GM10248 (cell line): ENCODE measurements around the gene OR52K1.
"Not testable (repeated sequence)": the region's sequence is repeated elsewhere in the genome, so short reads cannot be mapped to it uniquely, and the experiment has no call there.

Experiments used
- CTCF ChIA-PET: fragments of 300-600 bp; sonication (Branson Sonifier 250); formaldehyde crosslinking; extraction: SDS; loops from one replicate; lab custom pipeline; 2021; ENCODE audit warnings: antibody characterized with exemption; lab: Yijun Ruan, JAX
- POLR2A ChIA-PET: fragments of 350-650 bp; sonication (Branson Sonifier 250); formaldehyde crosslinking; extraction: SDS; loops from one replicate; lab custom pipeline; 2020; ENCODE audit warnings: antibody characterized with exemption; lab: Yijun Ruan, JAX
- DNase-seq: peaks from one replicate; pipeline ENCODE4 v3.0.0; 2012; ENCODE audit errors: extremely low spot score
- TF ChIP-seq, protein P1 (sequence below): IDR thresholded peaks from 2 replicates; pipeline ENCODE4 v1.5.1; 2012; ENCODE audit warnings: mild to moderate bottlenecking, low read depth; ENCODE audit errors: extremely low read depth, missing control alignments, control extremely low read depth

The OR52K1 gene

DNA sequence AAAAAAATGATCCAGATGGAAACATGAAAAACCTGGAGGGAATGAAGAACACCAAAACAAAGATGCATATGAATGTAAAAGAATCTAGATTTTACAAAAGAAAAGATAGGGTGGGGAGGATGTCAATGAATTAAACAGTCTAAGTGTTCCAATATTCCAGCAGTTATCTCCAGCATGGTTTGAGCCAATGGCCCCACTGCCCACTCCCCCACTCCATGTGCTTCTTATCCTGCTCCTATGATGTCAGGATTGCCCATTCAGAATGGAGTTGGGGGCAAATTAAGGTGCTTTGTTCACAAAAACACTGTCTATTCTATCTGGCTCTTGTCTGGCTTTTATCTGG, 1.2 kb upstream of the OR52K1 start:
- TF ChIP-seq, protein P1, sequence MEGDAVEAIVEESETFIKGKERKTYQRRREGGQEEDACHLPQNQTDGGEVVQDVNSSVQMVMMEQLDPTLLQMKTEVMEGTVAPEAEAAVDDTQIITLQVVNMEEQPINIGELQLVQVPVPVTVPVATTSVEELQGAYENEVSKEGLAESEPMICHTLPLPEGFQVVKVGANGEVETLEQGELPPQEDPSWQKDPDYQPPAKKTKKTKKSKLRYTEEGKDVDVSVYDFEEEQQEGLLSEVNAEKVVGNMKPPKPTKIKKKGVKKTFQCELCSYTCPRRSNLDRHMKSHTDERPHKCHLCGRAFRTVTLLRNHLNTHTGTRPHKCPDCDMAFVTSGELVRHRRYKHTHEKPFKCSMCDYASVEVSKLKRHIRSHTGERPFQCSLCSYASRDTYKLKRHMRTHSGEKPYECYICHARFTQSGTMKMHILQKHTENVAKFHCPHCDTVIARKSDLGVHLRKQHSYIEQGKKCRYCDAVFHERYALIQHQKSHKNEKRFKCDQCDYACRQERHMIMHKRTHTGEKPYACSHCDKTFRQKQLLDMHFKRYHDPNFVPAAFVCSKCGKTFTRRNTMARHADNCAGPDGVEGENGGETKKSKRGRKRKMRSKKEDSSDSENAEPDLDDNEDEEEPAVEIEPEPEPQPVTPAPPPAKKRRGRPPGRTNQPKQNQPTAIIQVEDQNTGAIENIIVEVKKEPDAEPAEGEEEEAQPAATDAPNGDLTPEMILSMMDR: no peak
- DNase-seq: no peak
- POLR2A ChIA-PET: no interaction called here
- CTCF ChIA-PET: no interaction called here

DNA sequence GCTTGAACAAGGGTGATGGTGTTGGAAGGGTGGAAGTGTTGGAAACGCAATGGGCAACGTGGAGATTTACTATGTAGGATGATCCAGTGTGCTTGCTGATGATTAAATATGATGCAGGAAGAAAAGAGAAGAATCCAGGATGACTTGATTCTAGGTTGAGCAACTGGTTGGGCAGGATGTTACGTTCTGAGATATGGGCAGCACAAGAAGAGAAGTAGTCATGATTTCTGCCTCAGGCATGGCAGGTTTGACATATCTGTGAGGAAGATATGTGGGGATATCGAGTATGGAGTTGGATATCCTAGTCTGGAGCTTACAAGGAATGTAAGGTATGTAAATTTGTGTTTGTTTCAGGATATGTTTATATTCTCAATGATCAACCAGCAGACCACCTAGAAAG, 1.9 kb downstream of the OR52K1 start:
- TF ChIP-seq, protein P1: no peak
- no peak for DNase-seq
- CTCF ChIA-PET: interaction anchor here (1.1 kb wide), 1 partner anchor 297 kb away, joined by 3 read pairs; no protein-coding TSS in a partner anchor
- POLR2A ChIA-PET: no interaction called here

DNA sequence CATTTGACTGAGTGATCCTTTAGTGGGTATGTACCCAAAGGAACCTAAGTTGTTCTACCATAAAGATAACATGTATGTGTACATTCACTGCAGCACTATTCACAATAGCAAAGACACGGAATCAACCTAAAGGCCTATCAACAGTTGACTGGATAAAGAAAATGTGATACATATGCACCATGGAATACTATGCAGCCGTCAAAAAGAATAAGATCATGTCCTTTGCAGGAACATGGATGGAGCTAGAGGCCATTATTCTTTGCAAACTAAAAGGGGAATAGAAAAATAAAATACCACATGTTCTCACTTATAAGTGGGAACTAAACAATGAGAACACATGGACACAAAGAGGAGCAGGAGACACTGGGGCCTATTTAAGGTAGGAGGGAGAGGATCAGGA, 9.0 kb downstream of the OR52K1 start:
- DNase-seq, POLR2A ChIA-PET: not testable (repeated sequence)
- CTCF ChIA-PET: interaction anchor here (1.4 to 7.3 kb wide), 3 partner anchors 16 to 313 kb away, joined by 3 to 164 read pairs (median 3); no protein-coding TSS in a partner anchor

DNA sequence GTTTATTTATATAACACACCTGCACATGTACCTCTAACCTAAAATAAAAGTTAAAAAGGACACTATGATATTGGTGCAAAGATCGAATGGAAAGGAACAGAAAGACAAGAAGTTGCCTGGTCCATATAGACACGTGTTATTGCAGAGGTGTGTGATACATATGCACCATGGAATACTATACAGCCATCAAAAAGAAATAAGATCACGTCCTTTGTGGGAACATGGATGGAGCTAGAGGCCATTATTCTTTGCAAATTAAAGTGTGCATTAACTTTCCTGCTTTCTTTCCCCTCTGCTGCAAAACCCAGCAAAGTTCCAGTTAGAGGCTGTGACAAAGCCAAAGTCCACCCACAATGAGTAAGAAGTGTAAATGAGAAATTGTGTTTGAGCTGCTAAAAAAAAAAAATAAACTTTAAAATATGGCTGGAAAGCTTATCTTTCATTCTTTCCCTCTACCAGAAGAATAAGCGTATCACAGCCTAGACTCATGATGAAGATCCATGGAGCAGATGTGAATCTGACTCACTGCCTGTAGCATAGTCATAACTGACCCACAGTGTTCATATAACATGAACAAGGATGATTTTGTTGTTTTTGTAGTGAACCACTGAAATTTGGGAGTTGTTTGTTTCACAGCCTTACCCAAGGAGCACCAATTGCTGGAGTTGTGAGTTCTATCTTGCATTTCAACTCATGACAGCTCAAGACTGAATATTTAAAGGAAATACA, 9.6 kb downstream of the OR52K1 start:
- CTCF ChIA-PET: interaction anchor here (1.4 to 7.3 kb wide), 5 partner anchors 13 to 314 kb away, joined by 3 to 164 read pairs (median 8); no protein-coding TSS in a partner anchor
- POLR2A ChIA-PET: no interaction called here
- TF ChIP-seq, protein P1: no peak
- DNase-seq: no peak

DNA sequence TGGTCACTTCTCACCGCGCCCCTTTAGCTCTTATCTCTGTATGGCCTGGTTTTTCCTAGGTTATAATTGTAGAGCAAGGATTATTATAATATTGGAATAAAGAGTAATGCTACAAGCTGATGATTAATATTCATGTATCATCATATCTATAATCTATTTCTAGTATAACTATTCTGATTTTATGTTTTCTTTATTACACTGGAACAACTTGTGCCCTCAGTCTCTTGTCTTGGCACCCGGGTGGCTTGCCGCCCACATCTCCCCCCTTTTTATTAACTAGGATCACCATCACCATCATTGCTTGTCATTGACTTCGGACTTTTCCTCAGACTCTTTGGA, 11.0 kb downstream of the OR52K1 start:
- TF ChIP-seq, protein P1: no peak
- ChIA-PET POLR2A (no interaction called here), CTCF (interaction anchor here (0.6 to 7.3 kb wide), 13 partner anchors 9 to 308 kb away, joined by 3 to 164 read pairs (median 4); partner anchors contain the start of gene OR52K1)
- no peak for DNase-seq

DNA sequence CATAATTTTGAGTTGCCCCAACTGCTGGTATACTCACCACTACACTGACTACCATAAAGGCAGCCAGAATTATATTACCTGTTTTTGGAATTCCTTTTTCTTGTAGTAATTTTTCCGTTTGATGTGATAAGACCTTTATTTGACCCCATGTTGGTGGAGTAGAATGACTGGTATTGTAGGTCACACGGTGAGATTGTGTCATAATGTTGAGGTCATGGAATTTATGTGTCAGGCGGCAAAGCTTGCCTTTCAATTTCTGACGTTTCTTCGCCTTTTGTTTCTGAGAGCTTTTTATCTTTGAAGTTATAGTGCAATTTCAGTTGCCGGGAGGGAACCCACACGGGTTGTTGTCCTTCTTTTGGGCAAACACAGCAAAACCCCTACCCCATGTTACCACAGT, 13.0 kb downstream of the OR52K1 start:
- ChIA-PET POLR2A (no interaction called here), CTCF (interaction anchor here (1.1 to 7.3 kb wide), 3 partner anchors 13 to 310 kb away, joined by 3 to 164 read pairs (median 5); no protein-coding TSS in a partner anchor)
- no peak for DNase-seq
- TF ChIP-seq, protein P1: no peak

DNA sequence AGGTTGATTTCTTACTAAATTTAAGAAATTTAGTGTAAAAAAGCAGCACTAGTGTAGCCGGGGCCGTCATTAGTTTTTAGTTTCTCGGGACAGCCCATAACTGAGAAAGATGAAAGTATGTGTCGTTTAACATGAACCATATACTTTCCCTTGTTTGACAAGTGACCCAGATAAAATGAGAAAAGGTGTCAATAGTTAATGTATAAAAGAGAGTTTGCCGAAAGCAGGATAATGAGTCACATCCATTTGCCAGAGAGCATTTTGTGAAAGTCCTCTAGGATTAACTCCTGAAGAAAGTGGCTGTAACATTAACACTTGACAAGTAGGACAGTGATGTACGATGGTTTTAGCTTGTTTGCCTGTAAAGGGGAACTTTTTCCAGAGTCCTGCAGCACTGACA, 13.5 kb downstream of the OR52K1 start:
- DNase-seq: no peak
- POLR2A ChIA-PET: no interaction called here
- TF ChIP-seq, protein P1: no peak
- CTCF ChIA-PET: interaction anchor here (1.8 to 7.3 kb wide), 2 partner anchors 13 to 311 kb away, joined by 5 to 164 read pairs; no protein-coding TSS in a partner anchor
